Ovary (tissue), 9 donors: ENCODE results near the gene DIS3L2. TPM values are rescaled to one million over a fixed set of nuclear protein-coding genes. Genes with fewer than 3 reads are reported as not detected.
A peak's percentile ranks its signal among the peaks of the same experiment; 100 is the strongest.

Source experiments
- DNase-seq, 5 donors: peaks; one replicate each; pipeline ENCODE4 v3.0.0-alpha.2; 2019 to 2020
- H3K27ac ChIP-seq, 2 donors: fragments of 200-600 bp; one replicate each; pipeline versions ENCODE4 v1.5.1 to v1.8.0; 2019 to 2022
- H3K27me3 ChIP-seq: fragments of 200-600 bp; one replicate; pipeline ENCODE4 v1.8.0; 2022
- H3K36me3 ChIP-seq: fragments of 200-600 bp; sonication (generic); one replicate; pipeline ENCODE4 v1.5.1; 2019
- H3K4me1 ChIP-seq: one replicate; pipeline ENCODE4 v1.8.1; 2013; ENCODE audit warnings: mild to moderate bottlenecking, moderate library complexity; ENCODE audit not compliant: insufficient read depth
- H3K4me3 ChIP-seq: fragments of 200-600 bp; sonication (generic); one replicate; pipeline ENCODE4 v1.5.1; 2017
- H3K9me3 ChIP-seq, 2 donors: fragments of 200-600 bp in 1 of 2; sonication (generic) in 1 of 2; one replicate each; pipeline versions ENCODE4 v1.5.1 to v1.8.1; 2013 to 2019; ENCODE audit warnings: mild to moderate bottlenecking in 1 of 2, moderate library complexity in 1 of 2
- EP300 ChIP-seq: sonication (generic); formaldehyde crosslinking; IDR thresholded peaks from one replicate; pipeline ENCODE4 v1.6.1; 2017; ENCODE audit warnings: antibody characterized with exemption
- POLR2A ChIP-seq: fragments of 450-650 bp; IDR thresholded peaks from one replicate; pipeline ENCODE4 v1.6.1; 2017; ENCODE audit warnings: antibody characterized with exemption, mild to moderate bottlenecking, moderate library complexity
- WGBS, 3 donors: extraction: QIAGEN DNeasy Blood & Tissue Kit in 1 of 3; methylation state at CpG; one replicate each; pipeline versions ENCODE4 v1.1.5 to v1.1.7; 2013 to 2017; 5-methylcytosine and 5-hydroxymethylcytosine counted together
- intact Hi-C, 4 donors: fragments of 100-400 bp; cut with DNase I; formaldehyde crosslinking; loops; one replicate each; pipeline versions ENCODE4 v1.11.0 to v1.15.1; 2022 to 2023
- polyA plus RNA-seq, 2 donors: library from polyadenylated mRNA; stranded (reverse); fragments of 200-250 nt in 1 of 2; fragments of 350-450 nt in 1 of 2; fragmentation: Illumina TruSeq in 1 of 2; extraction: RNeasy Lipid Tissue Mini Kit (QIAGEN cat#74804) in 1 of 2; gene quantifications; one replicate each; pipeline ENCODE4 v1.2.3, GENCODE V29; 2013 to 2014
- total RNA-seq, 7 donors: library from RNA; depleted of rRNA in 2 of 7; stranded (reverse); fragments of >200 nt in 2 of 7; fragmentation: NEBNext Ultra II Directional in 3 of 7; extraction: Animal tissue kit (Norgen Biotek cat#: 25700) in 3 of 7; gene quantifications; one replicate each; pipeline versions ENCODE4 v1.1.0 to v1.2.4, GENCODE V29; 2016 to 2023
- TF ChIP-seq, protein P1 (sequence below), 3 donors: fragments of 450-650 bp in 2 of 3; fragments of 200-600 bp in 1 of 3; IDR thresholded peaks; one replicate each; pipeline versions ENCODE4 v1.5.1 to v1.8.0; 2016 to 2022; ENCODE audit warnings: antibody characterized with exemption in 3 of 3, mild to moderate bottlenecking in 1 of 3
- donor health status: DM: no; HTN: no; CAD: no; lungs with moderate emphysema.
- donor health status: DM: no; HTN: no; CAD: no.
- donor health status: Bipolar disorder and iron deficiency.
- donor health status: DM: yes; HTN: yes; CAD: no.
- donor health status: DM: no; HTN: no; CAD: no.
- donor health status: DM: yes; HTN: yes; CAD: no.

Gene DIS3L2
- total and polyA plus RNA-seq, 9 donors: 18.2 to 52.0 (median 32.8) TPM

DNA sequence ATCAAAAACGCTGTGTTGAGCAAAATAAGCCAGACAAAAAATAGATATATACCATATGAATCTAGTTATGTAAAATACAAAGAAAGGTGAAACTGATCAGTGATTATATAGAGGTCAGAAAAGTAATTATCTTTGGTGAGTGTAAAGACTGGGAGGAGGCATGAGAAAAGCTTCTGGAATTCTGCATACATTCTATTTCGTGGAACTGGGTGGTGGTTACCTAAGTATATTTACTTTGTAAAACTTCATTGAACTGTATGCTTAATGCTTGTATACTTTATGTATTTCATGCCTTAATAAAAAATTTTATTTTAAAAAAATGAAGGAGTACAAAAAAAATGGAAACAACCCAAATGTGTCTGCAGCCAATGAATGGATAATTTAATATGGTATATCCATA, 263.9 kb downstream of the DIS3L2 start:
- WGBS, 3 donors: 45 to 47% (median 45%) methylated on average over 2 of the region's 2 CpGs
- no peak for TF ChIP-seq EP300
- TF ChIP-seq, protein P1, sequence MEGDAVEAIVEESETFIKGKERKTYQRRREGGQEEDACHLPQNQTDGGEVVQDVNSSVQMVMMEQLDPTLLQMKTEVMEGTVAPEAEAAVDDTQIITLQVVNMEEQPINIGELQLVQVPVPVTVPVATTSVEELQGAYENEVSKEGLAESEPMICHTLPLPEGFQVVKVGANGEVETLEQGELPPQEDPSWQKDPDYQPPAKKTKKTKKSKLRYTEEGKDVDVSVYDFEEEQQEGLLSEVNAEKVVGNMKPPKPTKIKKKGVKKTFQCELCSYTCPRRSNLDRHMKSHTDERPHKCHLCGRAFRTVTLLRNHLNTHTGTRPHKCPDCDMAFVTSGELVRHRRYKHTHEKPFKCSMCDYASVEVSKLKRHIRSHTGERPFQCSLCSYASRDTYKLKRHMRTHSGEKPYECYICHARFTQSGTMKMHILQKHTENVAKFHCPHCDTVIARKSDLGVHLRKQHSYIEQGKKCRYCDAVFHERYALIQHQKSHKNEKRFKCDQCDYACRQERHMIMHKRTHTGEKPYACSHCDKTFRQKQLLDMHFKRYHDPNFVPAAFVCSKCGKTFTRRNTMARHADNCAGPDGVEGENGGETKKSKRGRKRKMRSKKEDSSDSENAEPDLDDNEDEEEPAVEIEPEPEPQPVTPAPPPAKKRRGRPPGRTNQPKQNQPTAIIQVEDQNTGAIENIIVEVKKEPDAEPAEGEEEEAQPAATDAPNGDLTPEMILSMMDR (IDR thresholded peaks at IDR 0.05): no peak
- TF ChIP-seq POLR2A: no peak

DNA sequence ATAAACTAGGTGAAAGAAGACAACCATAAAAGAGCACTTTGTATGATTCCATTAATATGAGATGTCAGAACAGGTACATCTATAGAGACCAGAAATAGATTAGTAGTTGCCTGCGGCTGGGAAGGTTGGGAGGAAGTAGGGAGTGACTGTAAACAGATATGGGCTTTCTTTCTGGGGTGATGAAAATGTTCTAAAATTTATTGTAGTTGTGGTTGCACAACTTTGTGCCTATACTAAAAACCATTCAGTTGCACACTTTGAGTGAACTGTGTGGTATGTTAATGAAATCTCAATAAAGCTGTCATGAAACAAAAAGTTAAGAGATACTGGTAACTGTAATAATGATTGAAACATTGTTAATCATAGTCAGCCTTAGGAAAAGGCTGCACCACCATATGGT, 264.4 kb downstream of the DIS3L2 start:
- Histone ChIP-seq H3K27me3 (no peaks in the 10 kb centered on the region), H3K4me1 (peaks cover 5% of the 10 kb centered on the region), H3K27ac (no peak overlapping the region), H3K4me3 (no peak overlapping the region), H3K36me3 (no peaks in the 10 kb centered on the region), H3K9me3 (no peaks in the 10 kb centered on the region)
- no peak for TF ChIP-seq EP300
- TF ChIP-seq, protein P1 (IDR thresholded peaks at IDR 0.05): no peak
- no peak for TF ChIP-seq POLR2A
- intact Hi-C loops: no loop called here
- 88 to 96% (median 91%) methylated on average over 1 of the region's 1 CpG for WGBS, 3 donors
- DNase-seq: no peak

More for the DNA sequence above, 263.9 kb downstream of the DIS3L2 start:
- no peak overlapping the region for H3K27ac ChIP-seq
- DNase-seq: no peak
- peaks cover 5% of the 10 kb centered on the region for H3K4me1 ChIP-seq
- no peaks in the 10 kb centered on the region for H3K27me3 ChIP-seq
- no peak overlapping the region for H3K4me3 ChIP-seq
- intact Hi-C loops: no loop called here
- no peaks in the 10 kb centered on the region for H3K9me3 ChIP-seq
- no peaks in the 10 kb centered on the region for H3K36me3 ChIP-seq

DNA sequence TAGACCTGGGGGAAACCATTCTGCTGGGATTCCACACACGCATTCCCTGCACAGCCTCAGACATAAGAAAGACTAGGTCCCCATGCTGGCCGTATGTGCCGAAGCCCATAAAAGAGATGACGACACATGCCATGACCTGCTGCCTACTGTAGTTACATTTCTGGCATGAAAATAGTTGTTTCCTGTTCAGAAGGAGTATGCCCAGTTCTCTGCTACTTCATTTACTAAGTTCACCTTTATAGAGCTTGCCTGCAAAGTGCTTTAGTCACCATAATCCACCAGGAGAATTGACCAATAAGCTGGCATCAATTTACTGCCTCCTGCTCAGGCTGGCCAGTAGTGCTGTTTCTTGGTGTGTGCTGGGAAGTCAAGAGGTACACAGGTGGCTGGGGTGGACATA, 266.8 kb downstream of the DIS3L2 start:
- no peaks in the 10 kb centered on the region for H3K27me3 ChIP-seq
- DNase-seq: no peak
- no peak overlapping the region for H3K4me3 ChIP-seq
- peaks cover 5% of the 10 kb centered on the region for H3K4me1 ChIP-seq
- WGBS, 3 donors: 77 to 86% (median 80%) methylated on average over 4 of the region's 4 CpGs
- no peak for TF ChIP-seq POLR2A
- no peak for TF ChIP-seq EP300
- TF ChIP-seq, protein P1 (IDR thresholded peaks at IDR 0.05): no peak
- intact Hi-C loops: no loop called here
- H3K36me3 ChIP-seq: no peaks in the 10 kb centered on the region
- no peaks in the 10 kb centered on the region for H3K9me3 ChIP-seq
- H3K27ac ChIP-seq: no peak overlapping the region

DNA sequence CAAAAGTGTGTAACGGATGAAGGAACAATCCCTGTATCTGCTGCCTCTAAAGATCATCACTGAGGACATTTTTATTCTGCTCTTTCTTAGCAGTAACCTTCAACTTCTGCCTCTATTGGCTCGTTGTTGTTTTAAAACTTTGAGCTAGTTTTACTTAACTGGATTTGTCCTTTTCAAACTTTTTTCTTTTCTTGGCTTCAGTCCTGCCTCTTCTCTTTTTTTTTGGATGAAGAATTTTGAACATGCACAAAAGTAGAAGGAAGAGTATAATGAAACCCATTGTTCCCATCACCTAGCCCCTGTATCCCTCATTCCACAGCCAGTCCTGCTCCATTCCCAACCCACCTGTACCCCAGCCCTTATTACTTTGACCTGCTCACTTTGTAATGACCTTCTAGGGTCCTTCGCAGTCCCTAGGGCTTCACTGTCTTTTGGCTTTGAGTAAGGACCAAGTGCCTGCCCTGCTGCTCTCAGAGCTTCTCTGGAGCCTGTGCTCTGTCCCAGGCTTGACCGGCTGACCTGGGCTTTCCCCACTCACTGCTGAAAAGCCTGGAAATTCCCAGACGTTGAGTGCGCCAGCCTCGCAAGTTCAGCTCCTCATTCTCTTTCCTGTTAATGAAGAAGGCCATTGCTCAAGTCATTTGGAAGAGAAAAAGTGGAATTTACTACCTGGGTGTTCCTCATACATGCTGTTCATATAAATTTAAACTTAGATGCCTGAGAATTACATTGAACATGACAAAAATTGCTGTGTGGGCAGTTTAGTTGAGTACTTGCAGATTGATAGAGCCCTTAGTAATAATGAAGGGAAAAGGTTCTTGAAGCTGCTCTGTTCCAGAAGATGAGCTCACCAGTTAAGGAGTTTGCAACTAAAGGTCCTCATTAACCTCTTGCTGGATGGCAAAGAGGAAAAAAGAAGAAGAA, 267.7 kb downstream of the DIS3L2 start:
- Histone ChIP-seq H3K9me3 (no peaks in the 10 kb centered on the region), H3K27me3 (no peaks in the 10 kb centered on the region), H3K36me3 (no peaks in the 10 kb centered on the region), H3K27ac (peak overlapping the region in 1 of 2 donors; percentile 1), H3K4me3 (no peak overlapping the region), H3K4me1 (peaks cover 5% of the 10 kb centered on the region)
- intact Hi-C loops: no loop called here
- WGBS, 3 donors: 50 to 56% (median 53%) methylated on average over 7 of the region's 7 CpGs
- peak in 1 of 5 donors; percentile 33 for DNase-seq
- TF ChIP-seq, protein P1 (IDR thresholded peaks at IDR 0.05): no peak
- TF ChIP-seq EP300 (no peak), POLR2A (no peak)
